ENCODE results near the gene HAPSTR1.
"Not testable (repeated sequence)": the region's sequence is repeated elsewhere in the genome, so short reads cannot be mapped to it uniquely, and the experiment has no call there.

Gene HAPSTR1

GRCh38 chr16:9090960-9091866 lies at the start of gene HAPSTR1:
Gene HAPSTR1 (plus strand): TSS chr16:9091644. CDS start chr16:9092045, 401 bp downstream.
- DNase-seq: peak; percentile 100

GRCh38 chr16:9042533-9042932 lies 48.9 kb upstream of the HAPSTR1 start:
- no peak for DNase-seq

- peak; percentile 79 for DNase-seq
Measured at GRCh38 chr16:9042964-9043680, 48.3 kb upstream of the HAPSTR1 start.

GRCh38 chr16:9045562-9045961 lies 45.9 kb upstream of the HAPSTR1 start:
- not testable (repeated sequence) for DNase-seq

- DNase-seq: no peak
Measured at GRCh38 chr16:9046667-9047055, 44.8 kb upstream of the HAPSTR1 start.

GRCh38 chr16:9047689-9048301 lies 43.6 kb upstream of the HAPSTR1 start:
- peak; percentile 99 for DNase-seq

GRCh38 chr16:9048302-9048700 lies 43.1 kb upstream of the HAPSTR1 start:
- peak; percentile 28 for DNase-seq

GRCh38 chr16:9049241-9049640 lies 42.2 kb upstream of the HAPSTR1 start:
- DNase-seq: peak; percentile 80

GRCh38 chr16:9050102-9050830 lies 41.2 kb upstream of the HAPSTR1 start:
- no peak for DNase-seq

GRCh38 chr16:9053006-9053601 lies 38.3 kb upstream of the HAPSTR1 start:
- DNase-seq: peak; percentile 81

- no peak for DNase-seq
Measured at GRCh38 chr16:9054460-9054859, 37.0 kb upstream of the HAPSTR1 start.

- DNase-seq: no peak
Measured at GRCh38 chr16:9055115-9055514, 36.3 kb upstream of the HAPSTR1 start.

- DNase-seq: no peak
Measured at GRCh38 chr16:9055661-9056060, 35.8 kb upstream of the HAPSTR1 start.

- DNase-seq: no peak
Measured at GRCh38 chr16:9056061-9056460, 35.4 kb upstream of the HAPSTR1 start.

- DNase-seq: no peak
Measured at GRCh38 chr16:9058211-9058610, 33.2 kb upstream of the HAPSTR1 start.

- no peak for DNase-seq
Measured at GRCh38 chr16:9060225-9060624, 31.2 kb upstream of the HAPSTR1 start.

GRCh38 chr16:9061358-9061813 lies 30.1 kb upstream of the HAPSTR1 start:
- DNase-seq: no peak

- no peak for DNase-seq
Measured at GRCh38 chr16:9062301-9062700, 29.1 kb upstream of the HAPSTR1 start.

- no peak for DNase-seq
Measured at GRCh38 chr16:9065077-9065476, 26.4 kb upstream of the HAPSTR1 start.

GRCh38 chr16:9068886-9069285 lies 22.6 kb upstream of the HAPSTR1 start:
- no peak for DNase-seq

GRCh38 chr16:9070254-9070653 lies 21.2 kb upstream of the HAPSTR1 start:
- DNase-seq: no peak

- DNase-seq: no peak
Measured at GRCh38 chr16:9071377-9071776, 20.1 kb upstream of the HAPSTR1 start.

Measured in EL (cell line).